A204.1 (cell line): ENCODE measurements around the gene MEGF8.

Experiments
- FAIRE-seq: peaks from 2 replicates; lab custom pipeline; 2012; peaks lifted over from hg19 to GRCh38; lab: Jason Lieb, UNC

Gene MEGF8

GRCh38 chr19:42357290-42357689 lies 31.9 kb downstream of the MEGF8 start:
- no peak for FAIRE-seq

- FAIRE-seq, result no peak
These were observed 35.5 kb downstream of the MEGF8 start for GRCh38 chr19:42360787-42361544.

- FAIRE-seq, result no peak
These were observed 36.1 kb downstream of the MEGF8 start for GRCh38 chr19:42361545-42361910.

- no peak for FAIRE-seq
These were observed 36.9 kb downstream of the MEGF8 start for GRCh38 chr19:42362342-42362741.

- no peak for FAIRE-seq
These were observed 37.5 kb downstream of the MEGF8 start for GRCh38 chr19:42362891-42363440.

GRCh38 chr19:42363614-42364346 lies 38.3 kb downstream of the MEGF8 start:
- FAIRE-seq, result no peak

GRCh38 chr19:42366673-42367072 lies 41.2 kb downstream of the MEGF8 start:
- FAIRE-seq, result no peak

GRCh38 chr19:42367929-42368328 lies 42.5 kb downstream of the MEGF8 start:
- FAIRE-seq, result no peak

- FAIRE-seq, result no peak
These were observed 42.9 kb downstream of the MEGF8 start for GRCh38 chr19:42368360-42368759.

GRCh38 chr19:42368765-42369164 lies 43.3 kb downstream of the MEGF8 start:
- no peak for FAIRE-seq

GRCh38 chr19:42369433-42370067 lies 44.1 kb downstream of the MEGF8 start:
- no peak for FAIRE-seq

- no peak for FAIRE-seq
These were observed 44.7 kb downstream of the MEGF8 start for GRCh38 chr19:42370068-42370520.

GRCh38 chr19:42370626-42371175 lies 45.3 kb downstream of the MEGF8 start:
- no peak for FAIRE-seq

- no peak for FAIRE-seq
These were observed 49.5 kb downstream of the MEGF8 start for GRCh38 chr19:42374826-42375376.

- FAIRE-seq, result no peak
These were observed 50.2 kb downstream of the MEGF8 start for GRCh38 chr19:42375415-42376176.

- no peak for FAIRE-seq
These were observed 50.7 kb downstream of the MEGF8 start for GRCh38 chr19:42376177-42376555.

- no peak for FAIRE-seq
These were observed 53.1 kb downstream of the MEGF8 start for GRCh38 chr19:42378225-42379215.

- FAIRE-seq, result no peak
These were observed 54.7 kb downstream of the MEGF8 start for GRCh38 chr19:42380155-42380554.

- no peak for FAIRE-seq
These were observed 61.7 kb downstream of the MEGF8 start for GRCh38 chr19:42386974-42387707.
